GM12874 (cell line): Measurements from ENCODE around the gene SPATS1.

Experiments used
- TF ChIP-seq, protein P1 (sequence below): IDR thresholded peaks from 2 replicates; pipeline ENCODE4 v1.5.1; 2011; ENCODE audit warnings: low read depth, mild to moderate bottlenecking, control low read depth, low read length, moderate library complexity; ENCODE audit not compliant: insufficient read depth

SPATS1 gene

DNA sequence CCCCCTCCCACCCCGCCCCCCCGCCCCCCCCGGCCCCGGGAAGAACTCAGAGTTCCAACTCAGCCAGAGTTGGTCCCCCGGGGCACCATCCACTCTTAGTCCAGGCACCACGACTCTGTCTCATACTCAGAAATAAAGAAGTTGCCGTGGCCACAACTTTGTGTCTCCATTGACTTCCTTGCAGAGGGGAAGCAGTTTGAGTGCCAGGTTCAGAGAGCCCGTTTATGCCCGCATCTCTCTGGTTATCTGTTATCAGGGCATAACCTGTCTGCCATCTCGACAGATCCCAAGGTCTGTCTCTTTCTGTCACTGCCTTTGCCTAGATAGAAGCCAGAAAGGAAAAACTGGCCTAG is 45.7 kb downstream of the SPATS1 start:
- TF ChIP-seq, protein P1, sequence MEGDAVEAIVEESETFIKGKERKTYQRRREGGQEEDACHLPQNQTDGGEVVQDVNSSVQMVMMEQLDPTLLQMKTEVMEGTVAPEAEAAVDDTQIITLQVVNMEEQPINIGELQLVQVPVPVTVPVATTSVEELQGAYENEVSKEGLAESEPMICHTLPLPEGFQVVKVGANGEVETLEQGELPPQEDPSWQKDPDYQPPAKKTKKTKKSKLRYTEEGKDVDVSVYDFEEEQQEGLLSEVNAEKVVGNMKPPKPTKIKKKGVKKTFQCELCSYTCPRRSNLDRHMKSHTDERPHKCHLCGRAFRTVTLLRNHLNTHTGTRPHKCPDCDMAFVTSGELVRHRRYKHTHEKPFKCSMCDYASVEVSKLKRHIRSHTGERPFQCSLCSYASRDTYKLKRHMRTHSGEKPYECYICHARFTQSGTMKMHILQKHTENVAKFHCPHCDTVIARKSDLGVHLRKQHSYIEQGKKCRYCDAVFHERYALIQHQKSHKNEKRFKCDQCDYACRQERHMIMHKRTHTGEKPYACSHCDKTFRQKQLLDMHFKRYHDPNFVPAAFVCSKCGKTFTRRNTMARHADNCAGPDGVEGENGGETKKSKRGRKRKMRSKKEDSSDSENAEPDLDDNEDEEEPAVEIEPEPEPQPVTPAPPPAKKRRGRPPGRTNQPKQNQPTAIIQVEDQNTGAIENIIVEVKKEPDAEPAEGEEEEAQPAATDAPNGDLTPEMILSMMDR: no peak

GRCh38 chr6:44388887-44389286 is 46.4 kb downstream of the SPATS1 start:
- TF ChIP-seq, protein P1: no peak

- TF ChIP-seq, protein P1: no peak
Observed at GRCh38 chr6:44390158-44390683, 47.8 kb downstream of the SPATS1 start.
